Colonic mucosa (tissue), 4 donors: Measurements from ENCODE around the gene DHRS1. TPM values are rescaled to one million over a fixed set of nuclear protein-coding genes. Genes with fewer than 3 reads are reported as not detected.

Experiments
- DNase-seq: peaks from one replicate; pipeline ENCODE4 v3.0.0-alpha.2; 2020
- H3K27ac ChIP-seq: fragments of 200-600 bp; one replicate; pipeline ENCODE4 v1.8.0; 2021
- H3K27me3 ChIP-seq: fragments of 200-600 bp; one replicate; pipeline ENCODE4 v1.8.0; 2021
- H3K36me3 ChIP-seq: fragments of 200-600 bp; one replicate; pipeline ENCODE4 v1.8.0; 2021
- H3K4me1 ChIP-seq: fragments of 200-600 bp; one replicate; pipeline ENCODE4 v1.8.0; 2021; ENCODE audit warnings: mild to moderate bottlenecking
- H3K4me3 ChIP-seq: fragments of 200-600 bp; one replicate; pipeline ENCODE4 v1.8.0; 2021
- H3K9ac ChIP-seq, 2 donors: one replicate each; pipeline ENCODE4 v1.7.0; 2013; ENCODE audit warnings: control low read depth in 2 of 2, low read depth in 2 of 2, low read length in 2 of 2
- H3K9me3 ChIP-seq: fragments of 200-600 bp; one replicate; pipeline ENCODE4 v1.8.0; 2021
- intact Hi-C: fragments of 100-400 bp; cut with DNase I; formaldehyde crosslinking; loops from one replicate; pipeline ENCODE4 v1.14.1; 2022
- total RNA-seq, 2 donors: library from RNA; stranded (reverse); fragmentation: NEBNext Ultra II Directional in 1 of 2; extraction: Animal tissue kit (Norgen Biotek cat#: 25700) in 1 of 2; gene quantifications; one replicate each; pipeline ENCODE4 v1.2.1, GENCODE V29; 2021
- TF ChIP-seq, protein P1 (sequence below): fragments of 200-600 bp; IDR thresholded peaks from one replicate; pipeline ENCODE4 v1.8.0; 2022; ENCODE audit warnings: antibody characterized with exemption, mild to moderate bottlenecking
- donor health status: healthy.
- donor health status: DM: no; HTN: no; CAD: no.
- donor health status: DM: no; HTN: no; CAD: no.

DHRS1 gene
- total RNA-seq, 2 donors from 2014 or later: 38.0 to 42.4 TPM

DNA sequence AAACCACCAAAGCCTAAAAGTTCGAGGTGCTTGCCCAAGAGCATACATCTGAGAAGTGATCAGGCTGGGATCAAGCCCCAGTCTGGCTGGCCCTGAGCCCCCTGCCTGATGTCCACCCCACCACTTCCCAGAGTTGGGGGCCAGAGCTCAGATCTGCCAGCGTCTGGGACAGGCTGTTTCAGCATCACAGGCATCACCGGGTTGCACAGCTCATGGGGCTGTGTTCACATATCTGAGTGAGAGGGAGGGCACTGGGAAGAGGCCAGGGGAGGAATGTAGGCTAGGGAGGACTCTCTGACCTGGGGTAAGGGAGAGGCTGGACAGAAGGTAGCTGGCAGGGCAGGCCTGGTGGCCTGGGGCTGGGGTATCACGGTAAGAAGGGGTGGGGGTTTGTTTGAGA, 42.6 kb downstream of the DHRS1 start:
- TF ChIP-seq, protein P1, sequence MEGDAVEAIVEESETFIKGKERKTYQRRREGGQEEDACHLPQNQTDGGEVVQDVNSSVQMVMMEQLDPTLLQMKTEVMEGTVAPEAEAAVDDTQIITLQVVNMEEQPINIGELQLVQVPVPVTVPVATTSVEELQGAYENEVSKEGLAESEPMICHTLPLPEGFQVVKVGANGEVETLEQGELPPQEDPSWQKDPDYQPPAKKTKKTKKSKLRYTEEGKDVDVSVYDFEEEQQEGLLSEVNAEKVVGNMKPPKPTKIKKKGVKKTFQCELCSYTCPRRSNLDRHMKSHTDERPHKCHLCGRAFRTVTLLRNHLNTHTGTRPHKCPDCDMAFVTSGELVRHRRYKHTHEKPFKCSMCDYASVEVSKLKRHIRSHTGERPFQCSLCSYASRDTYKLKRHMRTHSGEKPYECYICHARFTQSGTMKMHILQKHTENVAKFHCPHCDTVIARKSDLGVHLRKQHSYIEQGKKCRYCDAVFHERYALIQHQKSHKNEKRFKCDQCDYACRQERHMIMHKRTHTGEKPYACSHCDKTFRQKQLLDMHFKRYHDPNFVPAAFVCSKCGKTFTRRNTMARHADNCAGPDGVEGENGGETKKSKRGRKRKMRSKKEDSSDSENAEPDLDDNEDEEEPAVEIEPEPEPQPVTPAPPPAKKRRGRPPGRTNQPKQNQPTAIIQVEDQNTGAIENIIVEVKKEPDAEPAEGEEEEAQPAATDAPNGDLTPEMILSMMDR: no peak
- Histone ChIP-seq H3K36me3 (no peaks in the 10 kb centered on the region), H3K9ac (no peak overlapping the region)

DNA sequence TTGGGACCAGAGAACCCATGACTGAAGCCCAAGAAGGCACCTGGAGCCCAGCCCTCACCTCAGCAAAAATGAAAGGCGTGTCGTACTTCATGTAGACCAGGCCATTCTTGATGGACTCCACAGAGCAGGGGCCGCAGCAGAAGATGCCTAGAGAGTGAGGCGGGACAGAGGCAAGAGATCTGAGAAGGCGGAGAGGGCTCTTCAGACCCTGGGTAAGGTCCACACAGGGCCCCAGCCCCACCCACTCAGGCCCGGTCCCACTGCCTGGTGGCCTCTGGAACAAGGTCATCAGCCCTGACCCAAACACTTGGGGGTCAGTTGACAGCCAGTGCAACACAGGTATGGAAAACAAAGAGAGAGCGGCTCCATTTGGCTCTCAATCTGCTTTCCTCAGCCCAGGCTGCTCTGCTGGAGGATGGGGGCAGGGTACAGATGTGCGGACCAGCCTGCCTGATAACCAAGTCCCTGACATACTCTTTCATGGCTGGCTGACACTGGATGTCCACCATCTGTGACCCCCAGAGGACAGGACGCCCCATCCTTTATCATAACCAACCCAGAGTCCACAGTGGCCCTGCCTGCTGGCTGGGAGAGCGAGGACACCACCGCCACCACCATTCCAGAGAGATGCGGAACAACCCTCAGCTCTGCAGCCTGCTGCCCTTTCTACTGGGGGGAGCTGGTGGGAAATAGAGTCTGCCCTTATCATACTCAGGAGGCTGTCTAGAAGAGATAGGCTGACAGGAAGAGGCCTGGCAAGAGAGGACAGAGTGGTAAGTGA, 43.5 kb downstream of the DHRS1 start:
- TF ChIP-seq, protein P1: no peak
- no peaks in the 10 kb centered on the region for H3K27me3 ChIP-seq
- H3K9ac ChIP-seq: no peak overlapping the region
- H3K36me3 ChIP-seq: no peaks in the 10 kb centered on the region
- no peak overlapping the region for H3K4me3 ChIP-seq
- intact Hi-C loops: no loop called here
- no peaks in the 10 kb centered on the region for H3K9me3 ChIP-seq
- H3K27ac ChIP-seq: no peak overlapping the region
- DNase-seq: no peak
- H3K4me1 ChIP-seq: no peaks in the 10 kb centered on the region

More for the DNA sequence above, 42.6 kb downstream of the DHRS1 start:
- intact Hi-C loops: no loop called here
- Histone ChIP-seq H3K27me3 (no peaks in the 10 kb centered on the region), H3K9me3 (no peaks in the 10 kb centered on the region), H3K4me1 (no peaks in the 10 kb centered on the region), H3K27ac (no peak overlapping the region), H3K4me3 (no peak overlapping the region)
- DNase-seq: no peak

DNA sequence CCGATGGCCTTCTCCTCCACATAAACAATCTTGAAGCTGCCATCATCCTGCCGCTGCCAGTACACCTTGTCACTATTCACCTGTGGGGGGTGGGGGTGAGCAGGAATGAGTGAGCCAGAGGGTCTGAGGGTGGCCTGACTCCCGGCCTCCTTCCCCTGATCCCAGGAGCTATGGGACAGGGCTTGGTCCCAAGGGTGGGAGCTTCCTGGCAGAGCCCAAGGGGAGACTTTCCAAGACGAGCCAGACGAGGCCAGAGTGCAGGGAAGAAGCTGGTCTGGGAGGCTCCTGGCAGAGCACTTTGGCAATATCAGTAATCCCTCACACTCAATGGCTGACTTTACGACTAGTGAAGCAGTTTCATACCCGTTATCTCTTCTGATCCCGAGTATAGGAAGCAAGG, 44.1 kb downstream of the DHRS1 start:
- H3K9ac ChIP-seq: no peak overlapping the region
- H3K36me3 ChIP-seq: no peaks in the 10 kb centered on the region
- TF ChIP-seq, protein P1: no peak
- no peaks in the 10 kb centered on the region for H3K27me3 ChIP-seq
- H3K9me3 ChIP-seq: no peaks in the 10 kb centered on the region
- no peak for DNase-seq
- intact Hi-C loops: no loop called here
- no peaks in the 10 kb centered on the region for H3K4me1 ChIP-seq
- H3K27ac ChIP-seq: no peak overlapping the region
- no peak overlapping the region for H3K4me3 ChIP-seq

DNA sequence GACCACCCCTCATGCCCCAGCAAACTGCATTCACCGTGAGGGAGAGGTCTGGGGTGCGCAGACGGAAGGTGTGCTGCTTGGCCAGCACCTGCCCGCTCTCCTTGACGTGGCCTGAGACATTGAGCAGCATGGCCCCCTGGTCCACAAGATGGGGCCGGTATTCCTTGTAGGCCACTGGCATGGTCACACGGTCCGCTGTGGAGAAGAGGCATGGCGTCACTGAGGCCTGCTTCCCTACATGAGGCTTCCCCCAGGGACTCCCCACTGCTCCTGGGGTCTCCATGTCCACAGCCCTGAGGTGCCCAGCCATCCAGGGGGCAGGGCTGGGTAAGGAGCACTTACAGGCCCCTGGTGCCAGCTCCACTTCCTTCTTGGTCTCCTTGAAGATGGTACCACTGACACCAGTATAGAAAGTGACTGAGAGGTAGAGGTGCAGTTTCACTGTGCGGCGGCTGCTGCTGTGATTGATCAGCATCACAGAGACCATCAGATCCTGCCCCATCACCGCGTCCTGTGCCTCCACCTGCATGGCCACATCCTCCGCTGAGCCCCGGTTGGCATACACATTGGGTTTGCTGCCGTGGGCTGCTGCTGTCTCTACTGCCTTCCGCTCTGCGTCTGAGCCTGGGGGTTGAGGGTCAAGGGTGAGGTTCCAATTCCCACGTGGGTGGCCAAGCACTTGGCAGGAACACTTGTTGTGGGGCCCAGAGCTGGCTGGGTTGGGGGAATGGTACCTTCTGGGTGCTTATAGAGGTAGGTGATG, 44.8 kb downstream of the DHRS1 start:
- H3K36me3 ChIP-seq: no peaks in the 10 kb centered on the region
- no peak overlapping the region for H3K4me3 ChIP-seq
- TF ChIP-seq, protein P1: no peak
- H3K9me3 ChIP-seq: no peaks in the 10 kb centered on the region
- no peak overlapping the region for H3K9ac ChIP-seq
- H3K27me3 ChIP-seq: no peaks in the 10 kb centered on the region
- H3K4me1 ChIP-seq: no peaks in the 10 kb centered on the region
- no peak for DNase-seq
- no peak overlapping the region for H3K27ac ChIP-seq
- intact Hi-C loops: no loop called here

DNA sequence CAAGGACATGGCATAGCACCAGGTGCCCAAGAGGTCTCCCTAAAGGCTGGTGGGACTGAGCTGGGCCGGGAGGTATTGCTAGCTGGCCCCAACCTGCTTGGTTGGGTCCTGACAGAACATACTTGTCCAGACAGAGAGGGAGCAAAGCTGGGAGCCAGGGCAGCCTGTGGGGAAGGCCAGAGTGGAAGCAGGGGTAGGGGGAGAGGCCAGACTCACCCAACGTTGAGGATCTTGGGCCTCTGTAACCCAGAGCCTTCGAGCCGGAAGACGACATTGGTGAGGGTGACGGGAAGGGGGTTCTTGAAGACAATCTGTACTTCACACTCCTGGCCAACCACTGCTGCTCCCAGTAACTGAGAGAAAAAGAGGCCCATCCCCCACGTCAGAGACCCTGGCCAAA, 45.6 kb downstream of the DHRS1 start:
- no peak overlapping the region for H3K9ac ChIP-seq
- TF ChIP-seq, protein P1: no peak
- no peak overlapping the region for H3K4me3 ChIP-seq
- intact Hi-C loops: no loop called here
- no peaks in the 10 kb centered on the region for H3K27me3 ChIP-seq
- no peaks in the 10 kb centered on the region for H3K36me3 ChIP-seq
- H3K27ac ChIP-seq: no peak overlapping the region
- no peaks in the 10 kb centered on the region for H3K4me1 ChIP-seq
- DNase-seq: no peak
- H3K9me3 ChIP-seq: no peaks in the 10 kb centered on the region
